Measurements from ENCODE around the gene DZANK1.
"Not testable (repeated sequence)": the region's sequence is repeated elsewhere in the genome, so short reads cannot be mapped to it uniquely, and the experiment has no call there.

DNA sequence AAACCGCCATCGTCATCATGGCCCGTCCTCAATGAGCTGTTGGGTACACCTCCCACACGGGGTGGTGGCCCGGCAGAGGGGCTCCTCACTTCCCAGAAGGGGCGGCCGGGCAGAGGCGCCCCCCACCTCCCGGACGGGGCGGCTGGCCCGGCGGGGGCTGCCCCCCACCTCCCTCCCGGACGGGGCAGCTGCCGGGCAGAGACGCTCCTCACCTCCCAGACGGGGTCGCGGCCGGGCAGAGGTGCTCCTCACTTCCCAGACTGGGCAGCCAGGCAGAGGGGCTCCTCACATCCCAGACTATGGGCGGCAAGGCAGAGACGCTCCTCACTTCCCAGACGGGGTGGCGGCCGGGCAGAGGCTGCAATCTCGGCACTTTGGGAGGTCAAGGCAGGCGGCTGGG is 91.3 kb downstream of the DZANK1 start:
- TF ChIP-seq POLR2A (IDR thresholded peaks at IDR 0.05), result not testable (repeated sequence)
- TF ChIP-seq, protein P1, sequence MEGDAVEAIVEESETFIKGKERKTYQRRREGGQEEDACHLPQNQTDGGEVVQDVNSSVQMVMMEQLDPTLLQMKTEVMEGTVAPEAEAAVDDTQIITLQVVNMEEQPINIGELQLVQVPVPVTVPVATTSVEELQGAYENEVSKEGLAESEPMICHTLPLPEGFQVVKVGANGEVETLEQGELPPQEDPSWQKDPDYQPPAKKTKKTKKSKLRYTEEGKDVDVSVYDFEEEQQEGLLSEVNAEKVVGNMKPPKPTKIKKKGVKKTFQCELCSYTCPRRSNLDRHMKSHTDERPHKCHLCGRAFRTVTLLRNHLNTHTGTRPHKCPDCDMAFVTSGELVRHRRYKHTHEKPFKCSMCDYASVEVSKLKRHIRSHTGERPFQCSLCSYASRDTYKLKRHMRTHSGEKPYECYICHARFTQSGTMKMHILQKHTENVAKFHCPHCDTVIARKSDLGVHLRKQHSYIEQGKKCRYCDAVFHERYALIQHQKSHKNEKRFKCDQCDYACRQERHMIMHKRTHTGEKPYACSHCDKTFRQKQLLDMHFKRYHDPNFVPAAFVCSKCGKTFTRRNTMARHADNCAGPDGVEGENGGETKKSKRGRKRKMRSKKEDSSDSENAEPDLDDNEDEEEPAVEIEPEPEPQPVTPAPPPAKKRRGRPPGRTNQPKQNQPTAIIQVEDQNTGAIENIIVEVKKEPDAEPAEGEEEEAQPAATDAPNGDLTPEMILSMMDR (IDR thresholded peaks at IDR 0.05), result not testable (repeated sequence)
